Gastrocnemius medialis (tissue), 4 donors: Measurements from ENCODE around the gene AP5B1. TPM values are rescaled to one million over a fixed set of nuclear protein-coding genes. Genes with fewer than 3 reads are reported as not detected.

Experiments used
- ATAC-seq, 2 donors: fragments of 150-250 bp; one replicate each; pipeline ENCODE4 v1.9.1; 2016
- DNase-seq, 2 donors: peaks; one replicate each; pipeline ENCODE4 v3.0.0-alpha.2; 2019
- H3K27ac ChIP-seq, 4 donors: fragments of 200-600 bp; sonication (generic); 1 replicate in 1 of 4; 2 replicates in 3 of 4; pipeline ENCODE4 v1.5.1; 2016 to 2018; ENCODE audit warnings: mild to moderate bottlenecking in 2 of 4, moderate library complexity in 1 of 4
- H3K27me3 ChIP-seq, 3 donors: fragments of 200-600 bp; sonication (generic) in 2 of 3; 1 replicate in 1 of 3; 2 replicates in 2 of 3; pipeline versions ENCODE4 v1.5.1 to v1.6.0; 2016 to 2019; ENCODE audit warnings: mild to moderate bottlenecking in 1 of 3, moderate library complexity in 1 of 3
- H3K36me3 ChIP-seq, 2 donors: fragments of 200-600 bp; sonication (generic) in 1 of 2; one replicate each; pipeline ENCODE4 v1.5.1; 2017 to 2018
- H3K4me1 ChIP-seq, 2 donors: fragments of 200-600 bp; sonication (generic) in 1 of 2; one replicate each; pipeline ENCODE4 v1.5.1; 2016 to 2017; ENCODE audit warnings: mild to moderate bottlenecking in 2 of 2
- H3K4me3 ChIP-seq, 4 donors: fragments of 200-600 bp; sonication (generic) in 3 of 4; 1 replicate in 1 of 4; 2 replicates in 3 of 4; pipeline ENCODE4 v1.5.1; 2016 to 2019; ENCODE audit warnings: mild to moderate bottlenecking in 2 of 4
- H3K9me3 ChIP-seq, 3 donors: fragments of 200-600 bp; sonication (generic) in 2 of 3; 1 replicate in 1 of 3; 2 replicates in 2 of 3; pipeline ENCODE4 v1.5.1; 2016 to 2019
- CTCF ChIP-seq, 5 experiments: fragments of 450-650 bp in 3 of 5; fragments of 200-600 bp in 2 of 5; sonication (generic) in 2 of 5; IDR thresholded peaks in 4 of 5; conservative IDR thresholded peaks in 1 of 5; 1 replicate in 4 of 5; 2 replicates in 1 of 5; pipeline ENCODE4 v1.5.1; 2016 to 2019; ENCODE audit warnings: antibody characterized with exemption in 5 of 5, mild to moderate bottlenecking in 3 of 5, moderate library complexity in 3 of 5
- POLR2A ChIP-seq, 2 donors: fragments of 450-650 bp; IDR thresholded peaks; one replicate each; pipeline ENCODE4 v1.6.1; 2017; ENCODE audit warnings: antibody characterized with exemption in 2 of 2, mild to moderate bottlenecking in 2 of 2, moderate library complexity in 2 of 2
- in situ Hi-C, 4 donors: fragments of 200-750 bp; cut with MboI; loops; one replicate each; pipeline versions ENCODE4 v1.15.0 to v1.8.0; 2017; ENCODE audit warnings: low sequenced_read_pairs in 4 of 4
- intact Hi-C: fragments of 100-400 bp; cut with DNase I; formaldehyde crosslinking; loops from one replicate; pipeline ENCODE4 v1.15.1; 2023; ENCODE audit warnings: low total_unique reads
- total RNA-seq, 4 donors: library from RNA; depleted of rRNA; stranded (reverse); fragments of >200 nt; gene quantifications; one replicate each; pipeline versions ENCODE4 v1.1.0 to v1.2.3, GENCODE V29; 2016

The AP5B1 gene
- total RNA-seq, 4 donors from 2014 or later = 20.3 to 42.5 (median 29.7) TPM

- peaks cover 29 to 43% (median 34%) of the 10 kb centered on the region in 3 donors for H3K27me3 ChIP-seq
- intact Hi-C loops (no loop called here), in situ Hi-C loops (no loop called here)
- ATAC-seq (no peak), DNase-seq (no peak)
- no peaks in the 10 kb centered on the region for H3K9me3 ChIP-seq
- H3K27ac ChIP-seq = no peak overlapping the region
- no peaks in the 10 kb centered on the region for H3K4me1 ChIP-seq
- TF ChIP-seq CTCF (IDR thresholded peaks at IDR 0.05 in 4 of 5, conservative IDR thresholded peaks at IDR 0.05 in 1 of 5) = no peak
- TF ChIP-seq POLR2A (IDR thresholded peaks at IDR 0.05) = no peak
- no peak overlapping the region for H3K4me3 ChIP-seq
- H3K36me3 ChIP-seq = no peaks in the 10 kb centered on the region
Measured at GRCh38 chr11:65809496-65809895, 28.7 kb upstream of the AP5B1 start.

DNA sequence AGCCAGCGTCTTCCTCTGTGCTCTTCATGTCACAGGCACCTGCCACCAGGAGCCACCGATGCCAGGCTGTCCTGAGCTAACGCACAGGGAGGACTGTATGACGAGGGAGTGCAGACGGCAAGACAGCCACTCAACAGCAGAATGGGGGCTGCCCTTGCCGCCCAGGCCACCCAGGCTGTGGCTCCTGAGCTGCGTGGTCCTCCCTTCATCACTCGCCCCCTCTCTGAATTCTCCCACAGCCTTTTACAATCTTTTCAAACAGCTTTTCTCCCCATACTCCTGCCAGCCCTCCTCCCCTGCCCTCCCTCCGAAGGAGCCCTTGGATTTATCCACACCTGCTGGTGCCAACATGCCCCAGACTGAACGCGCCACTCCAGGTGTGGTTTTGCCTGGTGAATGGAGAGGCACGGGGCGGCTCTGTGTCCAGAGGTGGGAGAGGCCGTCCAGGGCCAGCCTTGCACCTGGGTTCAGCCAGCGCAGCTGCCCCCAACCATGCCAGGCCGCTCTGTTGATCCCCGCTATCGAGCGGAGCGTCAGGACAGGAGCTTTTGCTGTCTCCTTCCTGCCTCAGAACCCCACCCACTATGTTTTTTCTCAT lies 28.1 kb upstream of the AP5B1 start:
- in situ Hi-C loops = no loop called here

GRCh38 chr11:65806979-65807378 lies 26.2 kb upstream of the AP5B1 start:
- ATAC-seq = no peak
- TF ChIP-seq POLR2A (IDR thresholded peaks at IDR 0.05) = no peak
- TF ChIP-seq CTCF (IDR thresholded peaks at IDR 0.05 in 4 of 5, conservative IDR thresholded peaks at IDR 0.05 in 1 of 5) = no peak
- H3K27me3 ChIP-seq = peaks cover 50 to 59% (median 55%) of the 10 kb centered on the region in 3 donors
- in situ Hi-C loops (no loop called here), intact Hi-C loops (no loop called here)
- no peak for DNase-seq
- no peaks in the 10 kb centered on the region for H3K9me3 ChIP-seq
- no peak overlapping the region for H3K4me3 ChIP-seq
- no peaks in the 10 kb centered on the region for H3K36me3 ChIP-seq
- no peaks in the 10 kb centered on the region for H3K4me1 ChIP-seq
- no peak overlapping the region for H3K27ac ChIP-seq

More for the DNA sequence above, 28.1 kb upstream of the AP5B1 start:
- no peaks in the 10 kb centered on the region for H3K9me3 ChIP-seq
- H3K36me3 ChIP-seq = no peaks in the 10 kb centered on the region
- H3K27ac ChIP-seq = no peak overlapping the region
- peaks cover 34 to 49% (median 41%) of the 10 kb centered on the region in 3 donors for H3K27me3 ChIP-seq
- H3K4me1 ChIP-seq = no peaks in the 10 kb centered on the region
- TF ChIP-seq POLR2A (IDR thresholded peaks at IDR 0.05) (no peak), CTCF (IDR thresholded peaks at IDR 0.05 in 4 of 5, conservative IDR thresholded peaks at IDR 0.05 in 1 of 5) (no peak)
- no peak for DNase-seq
- intact Hi-C loops = no loop called here
- ATAC-seq = no peak
- H3K4me3 ChIP-seq = no peak overlapping the region

GRCh38 chr11:65803797-65804492 lies 23.2 kb upstream of the AP5B1 start:
- no peak for ATAC-seq

More at GRCh38 chr11:65803797-65804492, 23.2 kb upstream of the AP5B1 start:
- Histone ChIP-seq H3K4me1 (no peaks in the 10 kb centered on the region), H3K9me3 (no peaks in the 10 kb centered on the region), H3K27me3 (peaks cover 49 to 59% (median 59%) of the 10 kb centered on the region in 3 donors), H3K27ac (no peak overlapping the region), H3K36me3 (no peaks in the 10 kb centered on the region), H3K4me3 (no peak overlapping the region)
- DNase-seq = no peak
- TF ChIP-seq CTCF (IDR thresholded peaks at IDR 0.05 in 4 of 5, conservative IDR thresholded peaks at IDR 0.05 in 1 of 5) = no peak
- no peak for TF ChIP-seq POLR2A (IDR thresholded peaks at IDR 0.05)
- intact Hi-C loops (no loop called here), in situ Hi-C loops (no loop called here)
